SK-N-MC (cell line): ENCODE measurements around the gene P2RY14.

Source experiments
- DNase-seq: peaks from one replicate; pipeline ENCODE4 v3.0.0-alpha.2; 2011; ENCODE audit warnings: low read depth, low spot score
- H3K27ac ChIP-seq: fragments of 200-600 bp; sonication (generic); 2 replicates; pipeline ENCODE4 v1.5.1; 2016; ENCODE audit warnings: mixed run types
- H3K36me3 ChIP-seq: fragments of 200-600 bp; sonication (generic); 2 replicates; pipeline ENCODE4 v1.6.1; 2017; ENCODE audit warnings: antibody characterized with exemption, low read length, mixed read lengths; ENCODE audit not compliant: insufficient read depth
- H3K4me3 ChIP-seq: fragments of 200-600 bp; sonication (generic); 2 replicates; pipeline ENCODE4 v1.5.1; 2016
- H3K9ac ChIP-seq: fragments of 200-600 bp; sonication (generic); 2 replicates; pipeline ENCODE4 v1.8.0; 2017; ENCODE audit warnings: mixed run types, mixed read lengths; ENCODE audit not compliant: insufficient read length
- H3K9me3 ChIP-seq: fragments of 200-600 bp; sonication (generic); 2 replicates; pipeline ENCODE4 v1.6.1; 2017; ENCODE audit warnings: low read depth, mild to moderate bottlenecking, antibody characterized with exemption, low read length, moderate library complexity, mixed read lengths
- EZH2 ChIP-seq: fragments of 200-600 bp; sonication (generic); IDR thresholded peaks from one replicate; pipeline ENCODE4 v1.6.1; 2017; ENCODE audit warnings: antibody characterized with exemption
- FOXP2 ChIP-seq: optimal IDR thresholded peaks from 2 replicates; pipeline ENCODE3; 2011; ENCODE audit warnings: mild to moderate bottlenecking, moderate library complexity; ENCODE audit not compliant: insufficient read depth; ENCODE audit errors: extremely low read length, control extremely low read depth
- POLR2AphosphoS5 ChIP-seq: IDR thresholded peaks from 2 replicates; pipeline ENCODE4 v1.6.1; 2012; ENCODE audit warnings: mild to moderate bottlenecking, low read depth, low read length, borderline replicate concordance

Gene P2RY14

DNA sequence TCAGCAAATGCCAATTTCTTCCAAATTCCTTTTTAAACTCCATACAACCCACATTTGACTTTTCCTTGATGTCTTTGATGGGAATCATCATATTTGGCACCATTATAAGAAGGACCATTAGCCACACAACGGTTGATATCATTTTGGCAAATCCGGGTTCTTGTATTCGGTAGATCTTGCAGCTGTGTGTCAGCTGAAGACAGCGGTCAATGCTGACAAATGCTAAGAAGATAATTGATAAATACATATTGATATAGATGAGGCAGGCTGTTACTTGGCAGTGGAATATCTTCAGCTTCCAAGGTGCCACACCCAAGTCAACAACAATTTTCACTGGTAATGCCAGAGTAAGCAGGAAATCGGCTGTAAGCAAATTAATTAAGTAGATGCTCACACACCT, 79.5 kb downstream of the P2RY14 start:
- no peak overlapping the region for H3K9ac ChIP-seq
- no peak overlapping the region for H3K4me3 ChIP-seq
- H3K36me3 ChIP-seq: no peaks in the 10 kb centered on the region
- DNase-seq: no peak
- TF ChIP-seq EZH2 (no peak), POLR2AphosphoS5 (no peak), FOXP2 (no peak)
- no peaks in the 10 kb centered on the region for H3K9me3 ChIP-seq
- H3K27ac ChIP-seq: no peak overlapping the region

- no peaks in the 10 kb centered on the region for H3K9me3 ChIP-seq
- no peak overlapping the region for H3K9ac ChIP-seq
- DNase-seq: no peak
- no peaks in the 10 kb centered on the region for H3K36me3 ChIP-seq
- no peak overlapping the region for H3K27ac ChIP-seq
- no peak for TF ChIP-seq POLR2AphosphoS5
- TF ChIP-seq FOXP2: no peak
- TF ChIP-seq EZH2: no peak
- no peak overlapping the region for H3K4me3 ChIP-seq
Observed at GRCh38 chr3:151197981-151198767, 80.2 kb downstream of the P2RY14 start.

DNA sequence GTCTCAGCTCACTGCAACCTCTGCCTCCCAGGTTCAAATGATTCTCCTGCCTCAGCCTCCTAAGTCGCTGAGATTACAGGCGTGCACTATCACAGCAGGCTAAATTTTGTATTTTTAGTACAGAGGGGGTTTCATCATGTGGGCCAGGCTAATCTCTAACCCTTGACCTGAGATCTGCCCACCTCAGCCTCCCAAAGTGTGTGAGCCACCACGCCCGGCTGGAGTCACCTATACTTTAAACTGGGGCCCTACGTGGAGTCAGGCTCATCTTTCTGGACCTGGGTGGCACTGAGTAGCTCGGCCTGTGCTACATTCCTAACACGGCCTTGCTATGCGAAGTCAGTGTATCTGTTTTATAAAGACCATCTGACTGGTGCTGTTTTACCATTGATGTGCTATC, 81.1 kb downstream of the P2RY14 start:
- DNase-seq: no peak
- Histone ChIP-seq H3K9ac (no peak overlapping the region), H3K27ac (no peak overlapping the region), H3K36me3 (no peaks in the 10 kb centered on the region), H3K9me3 (no peaks in the 10 kb centered on the region), H3K4me3 (no peak overlapping the region)
- TF ChIP-seq POLR2AphosphoS5 (no peak), EZH2 (no peak), FOXP2 (no peak)

DNA sequence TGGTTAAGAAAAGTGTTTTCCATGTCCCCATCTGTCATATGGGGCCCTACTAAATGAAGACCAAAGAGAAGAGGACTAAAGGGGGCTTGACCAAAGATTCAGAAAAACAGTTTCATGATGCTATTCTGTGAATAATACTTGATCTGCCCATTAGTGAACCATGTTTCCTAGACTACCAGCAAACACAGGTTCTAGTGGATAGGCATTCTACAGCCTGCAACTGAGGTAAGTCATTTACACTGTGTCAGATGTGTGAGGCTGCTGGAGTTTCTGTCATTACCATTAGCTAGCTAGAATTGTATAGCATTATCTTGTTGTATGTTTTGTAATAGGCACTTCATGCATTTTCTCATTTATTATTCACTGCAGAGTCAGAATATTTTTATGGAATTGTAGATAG, 81.9 kb downstream of the P2RY14 start:
- no peak overlapping the region for H3K9ac ChIP-seq
- no peaks in the 10 kb centered on the region for H3K36me3 ChIP-seq
- H3K4me3 ChIP-seq: no peak overlapping the region
- no peak for TF ChIP-seq EZH2
- no peak overlapping the region for H3K27ac ChIP-seq
- no peaks in the 10 kb centered on the region for H3K9me3 ChIP-seq
- no peak for DNase-seq

DNA sequence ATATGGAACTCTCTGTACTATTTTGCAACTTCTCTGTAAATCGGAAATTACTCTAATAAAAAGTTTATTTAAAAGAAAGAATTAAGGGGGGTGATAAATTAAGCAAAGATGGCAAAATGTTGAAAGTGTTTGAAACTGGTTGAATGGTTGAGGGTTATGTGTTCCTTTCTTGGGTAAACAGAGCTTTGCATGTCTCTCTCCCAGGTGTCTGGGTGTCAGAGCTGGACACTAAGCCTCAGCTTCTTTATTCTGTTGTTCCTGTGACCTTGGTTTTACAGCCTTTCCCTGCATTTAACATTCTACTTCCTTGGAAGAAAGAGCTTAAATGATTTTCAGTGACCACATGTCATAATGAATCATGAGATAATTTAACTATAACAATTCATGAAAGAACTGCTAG, 82.5 kb downstream of the P2RY14 start:
- TF ChIP-seq EZH2: no peak
- no peak for TF ChIP-seq POLR2AphosphoS5
- TF ChIP-seq FOXP2: no peak
- no peak for DNase-seq

GRCh38 chr3:151192545-151192944, 85.8 kb downstream of the P2RY14 start:
- Histone ChIP-seq H3K4me3 (no peak overlapping the region), H3K9me3 (no peaks in the 10 kb centered on the region), H3K27ac (no peak overlapping the region), H3K9ac (no peak overlapping the region), H3K36me3 (no peaks in the 10 kb centered on the region)
- TF ChIP-seq POLR2AphosphoS5 (no peak), FOXP2 (no peak), EZH2 (no peak)
- DNase-seq: no peak

More for the DNA sequence above, 82.5 kb downstream of the P2RY14 start:
- no peaks in the 10 kb centered on the region for H3K36me3 ChIP-seq
- no peak overlapping the region for H3K27ac ChIP-seq
- H3K9me3 ChIP-seq: no peaks in the 10 kb centered on the region
- H3K4me3 ChIP-seq: no peak overlapping the region
- H3K9ac ChIP-seq: no peak overlapping the region

DNA sequence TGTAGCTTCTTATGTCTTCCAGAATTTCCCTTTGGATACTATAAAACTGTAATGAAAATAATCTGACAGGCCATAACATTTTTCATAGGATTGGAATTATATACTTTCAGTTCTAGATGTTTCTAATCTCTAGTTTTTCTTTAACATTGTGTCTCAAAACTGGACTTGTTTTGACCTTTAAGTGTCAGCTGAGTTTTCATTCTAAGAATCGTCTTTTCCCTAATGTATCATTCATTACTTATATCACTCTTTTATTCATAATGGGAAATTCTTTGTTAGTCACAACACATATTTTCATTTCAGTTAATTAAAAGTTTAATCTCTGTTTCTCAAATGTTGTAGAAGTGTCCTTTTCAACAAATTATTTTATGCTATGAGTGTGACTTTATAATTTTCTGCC, 87.2 kb downstream of the P2RY14 start:
- no peak for DNase-seq
- TF ChIP-seq FOXP2 (no peak), EZH2 (no peak), POLR2AphosphoS5 (no peak)
- H3K9me3 ChIP-seq: no peaks in the 10 kb centered on the region
- H3K27ac ChIP-seq: no peak overlapping the region
- no peak overlapping the region for H3K4me3 ChIP-seq
- H3K36me3 ChIP-seq: no peaks in the 10 kb centered on the region
- H3K9ac ChIP-seq: no peak overlapping the region

GRCh38 chr3:151183265-151183671, 95.1 kb downstream of the P2RY14 start:
- TF ChIP-seq FOXP2: no peak
- no peak for TF ChIP-seq EZH2
- no peak for TF ChIP-seq POLR2AphosphoS5
- Histone ChIP-seq H3K27ac (no peak overlapping the region), H3K36me3 (no peaks in the 10 kb centered on the region), H3K4me3 (no peak overlapping the region), H3K9ac (no peak overlapping the region), H3K9me3 (no peaks in the 10 kb centered on the region)
- no peak for DNase-seq
